T-helper 2 cell (primary cell): Measurements from ENCODE around the gene TRAFD1.

Experiments
- DNase-seq, 5 experiments: peaks; one replicate each; pipeline versions ENCODE4 v3.0.0 to v3.0.0-alpha.2; 2012 to 2022

The TRAFD1 gene

GRCh38 chr12:112159146-112159541, 33.8 kb downstream of the TRAFD1 start:
- DNase-seq, result no peak

DNA sequence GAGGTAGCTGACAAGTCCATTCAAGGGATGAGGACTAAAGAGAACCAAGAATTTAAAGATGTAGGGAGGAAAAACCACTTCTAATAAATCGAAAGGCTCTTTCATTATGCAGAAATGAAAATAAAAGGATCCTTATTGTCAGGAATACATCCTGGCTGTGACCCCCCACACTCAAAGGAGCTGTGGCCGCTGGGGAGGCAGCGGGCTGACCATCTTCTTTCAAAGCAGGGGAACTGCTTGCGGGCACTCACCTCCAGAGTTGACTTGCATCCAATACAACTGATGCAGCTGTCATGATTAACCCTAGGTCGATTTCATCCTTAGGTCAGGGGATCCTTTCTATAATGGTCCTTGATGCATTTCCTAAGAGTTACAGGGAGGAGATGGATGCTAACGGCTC, 35.3 kb downstream of the TRAFD1 start:
- no peak for DNase-seq

- no peak for DNase-seq
These were observed 36.4 kb downstream of the TRAFD1 start for GRCh38 chr12:112161711-112162110.

GRCh38 chr12:112162241-112162790, 37.0 kb downstream of the TRAFD1 start:
- DNase-seq, result no peak

- no peak for DNase-seq
These were observed 37.7 kb downstream of the TRAFD1 start for GRCh38 chr12:112163056-112163455.

DNA sequence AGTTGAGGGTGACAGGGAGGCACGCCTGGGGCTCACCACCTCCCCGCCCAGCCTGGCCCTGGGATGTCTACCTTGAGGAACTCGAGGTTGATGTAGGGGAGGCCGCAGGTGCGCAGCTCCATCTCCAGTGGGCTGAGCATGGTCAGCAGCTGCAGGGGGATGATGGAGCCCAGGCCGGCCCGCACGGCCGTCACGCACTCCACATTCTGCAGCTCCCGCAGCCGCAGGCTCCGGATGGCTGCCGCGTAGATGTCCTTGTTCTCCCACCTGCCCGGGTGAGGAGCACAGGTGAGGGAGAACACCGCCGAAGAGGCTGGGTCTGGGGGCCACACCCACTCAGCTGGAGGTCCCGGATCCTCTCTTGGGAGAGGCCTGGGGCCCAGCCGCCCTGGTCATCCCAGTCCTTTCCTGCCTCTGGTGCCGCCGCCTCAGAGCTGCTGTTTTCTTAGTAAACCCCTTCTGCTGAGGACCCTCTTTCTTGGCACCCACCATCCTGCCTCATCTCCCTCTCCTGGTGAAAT, 38.2 kb downstream of the TRAFD1 start:
- DNase-seq, result no peak

DNA sequence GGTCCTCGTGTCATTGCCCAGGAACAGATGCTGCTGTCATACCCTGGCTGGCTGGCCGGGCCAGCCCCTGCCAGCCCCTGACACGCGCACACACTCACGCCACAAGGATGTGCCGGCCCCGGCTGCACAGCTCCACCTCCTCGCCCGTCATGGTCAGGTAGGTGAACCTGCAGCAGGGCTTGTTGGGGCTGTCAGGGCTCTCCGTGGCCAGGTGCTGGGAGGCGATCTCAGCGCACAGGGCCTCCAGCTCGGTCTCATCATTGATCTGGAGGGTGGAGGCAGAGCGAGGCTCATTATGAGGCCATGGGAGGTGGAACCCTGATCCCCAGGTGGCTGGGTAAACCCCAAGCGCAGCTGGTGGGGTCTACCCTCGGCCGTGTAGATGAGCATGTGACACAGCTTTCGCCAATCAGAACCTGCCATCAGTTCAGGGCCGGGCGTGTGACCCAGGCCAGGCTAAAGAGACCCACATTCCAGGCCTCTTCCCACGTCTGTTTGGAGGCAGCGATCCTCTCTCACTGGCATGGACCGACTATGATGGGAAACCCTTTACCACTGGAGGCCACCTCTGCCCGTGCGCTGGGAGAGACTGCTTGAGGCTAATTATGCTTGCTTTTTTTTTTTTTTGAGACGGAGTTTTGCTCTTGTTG, 38.8 kb downstream of the TRAFD1 start:
- no peak for DNase-seq

GRCh38 chr12:112165624-112166023, 40.3 kb downstream of the TRAFD1 start:
- DNase-seq, result no peak

GRCh38 chr12:112166051-112167015, 41.0 kb downstream of the TRAFD1 start:
- no peak for DNase-seq

DNA sequence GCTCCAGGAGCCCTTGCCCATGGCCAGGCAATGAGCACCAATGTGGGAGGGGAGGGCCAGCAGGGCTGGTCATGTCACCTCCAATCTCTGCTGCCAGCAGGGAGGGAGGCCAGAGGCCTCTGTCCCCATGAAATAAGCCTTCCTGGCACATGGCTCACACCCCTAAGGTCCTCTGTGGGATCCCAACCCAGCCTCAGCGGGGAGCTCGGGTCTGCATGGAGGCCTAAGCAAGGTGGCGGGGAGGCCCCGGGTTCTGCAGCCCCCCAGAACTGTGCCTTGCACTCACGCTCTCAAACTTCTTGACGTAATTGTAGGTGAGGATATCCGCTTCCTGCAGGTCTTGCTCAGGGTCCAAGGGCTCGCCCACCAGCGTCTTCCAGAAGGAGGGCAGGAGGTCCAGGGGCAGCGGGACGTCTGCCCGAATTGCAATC, 41.7 kb downstream of the TRAFD1 start:
- DNase-seq, result no peak

GRCh38 chr12:112167718-112168525, 42.6 kb downstream of the TRAFD1 start:
- no peak for DNase-seq

DNA sequence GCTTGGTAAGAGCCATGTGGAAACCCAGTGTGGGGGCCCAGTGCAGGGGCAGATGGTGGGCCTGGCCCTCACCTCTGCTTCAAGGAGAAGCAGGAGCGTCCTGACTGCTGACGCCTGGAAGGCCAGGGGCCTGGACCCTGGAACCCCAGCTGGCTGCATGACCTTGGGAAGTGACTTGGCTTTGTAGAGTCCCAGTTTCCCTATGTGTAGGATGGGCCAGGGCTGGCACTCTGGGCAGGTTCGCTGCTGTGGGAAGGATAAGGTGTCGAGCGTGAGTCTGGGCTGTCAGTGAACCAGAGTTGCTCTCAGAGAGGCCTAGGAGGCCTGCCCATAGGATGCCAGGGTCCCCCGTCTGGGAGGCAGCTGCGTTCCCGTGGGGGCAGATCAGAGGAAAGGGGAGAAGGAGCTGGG, 43.2 kb downstream of the TRAFD1 start:
- no peak for DNase-seq

GRCh38 chr12:112169161-112169872, 44.0 kb downstream of the TRAFD1 start:
- no peak for DNase-seq

DNA sequence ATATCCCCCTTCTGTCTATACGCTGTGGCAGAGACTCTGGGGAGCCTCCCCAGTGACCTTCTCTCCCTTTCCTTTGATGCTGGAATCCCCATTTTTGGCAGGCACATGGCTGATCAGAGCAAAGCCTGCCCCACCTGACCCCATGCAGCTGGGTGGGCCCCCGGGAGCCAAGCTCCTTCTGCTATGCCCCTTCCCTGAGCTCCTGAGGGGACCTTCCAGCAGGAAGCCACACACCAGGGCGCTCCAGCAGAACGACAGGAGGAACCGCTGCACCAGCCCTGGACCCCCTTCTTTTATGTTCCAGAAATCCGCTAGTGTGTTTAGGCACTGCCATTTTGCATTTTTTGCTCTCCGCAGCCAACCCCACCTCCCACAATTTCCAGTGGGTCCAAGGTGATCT, 44.6 kb downstream of the TRAFD1 start:
- no peak for DNase-seq

DNA sequence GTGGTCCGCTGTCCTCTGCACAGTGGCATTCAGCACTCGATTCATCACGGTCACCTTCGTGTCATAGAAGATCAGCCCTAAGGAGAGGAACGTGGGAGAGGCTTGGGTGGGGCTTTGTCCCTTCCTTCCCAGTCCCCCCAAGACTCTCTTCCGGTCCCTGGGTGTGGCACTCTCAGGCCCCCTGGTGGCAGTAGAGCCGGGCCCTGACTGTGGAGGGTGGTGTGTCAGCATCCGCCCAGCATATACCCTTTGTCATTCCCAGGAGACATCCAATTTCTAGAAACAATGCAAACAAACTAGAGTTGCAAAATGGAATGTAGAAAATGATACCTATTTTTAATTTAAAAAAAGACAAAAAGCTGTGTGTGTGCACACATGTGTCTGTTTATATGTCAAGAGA, 45.0 kb downstream of the TRAFD1 start:
- DNase-seq, result peak in 1 of 5 experiments; percentile 11

DNA sequence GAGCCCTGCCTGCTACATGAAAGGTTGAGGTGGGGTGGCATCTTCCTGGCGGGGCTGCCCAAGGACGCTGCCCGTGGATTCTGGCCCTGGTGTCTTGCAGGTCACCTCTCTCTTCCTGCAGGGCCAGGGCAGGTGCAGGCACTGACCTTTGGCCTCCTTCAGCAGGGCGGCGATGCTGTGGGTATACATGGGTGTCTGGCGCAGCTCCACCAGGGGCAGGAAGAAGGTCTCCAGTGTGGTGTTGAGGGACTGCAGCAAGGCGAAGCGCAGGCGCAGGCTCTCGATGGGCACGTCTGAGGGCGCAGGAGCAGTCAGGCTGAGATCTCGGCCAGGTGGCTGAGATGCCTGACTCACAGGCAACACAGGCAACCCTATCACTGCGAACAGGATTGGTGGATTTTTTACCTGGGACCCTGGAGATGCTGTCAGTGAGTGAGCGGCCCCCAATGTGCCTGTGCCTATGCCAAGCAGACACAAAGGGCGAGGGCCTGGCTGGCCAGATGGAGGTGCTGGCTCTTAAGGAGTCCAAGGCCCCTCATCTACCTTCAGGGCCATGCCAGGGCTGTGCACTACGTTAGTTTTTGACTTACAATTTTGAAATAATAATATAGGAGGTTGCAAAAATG, 45.7 kb downstream of the TRAFD1 start:
- no peak for DNase-seq

- DNase-seq, result no peak
These were observed 47.4 kb downstream of the TRAFD1 start for GRCh38 chr12:112172556-112173324.

DNA sequence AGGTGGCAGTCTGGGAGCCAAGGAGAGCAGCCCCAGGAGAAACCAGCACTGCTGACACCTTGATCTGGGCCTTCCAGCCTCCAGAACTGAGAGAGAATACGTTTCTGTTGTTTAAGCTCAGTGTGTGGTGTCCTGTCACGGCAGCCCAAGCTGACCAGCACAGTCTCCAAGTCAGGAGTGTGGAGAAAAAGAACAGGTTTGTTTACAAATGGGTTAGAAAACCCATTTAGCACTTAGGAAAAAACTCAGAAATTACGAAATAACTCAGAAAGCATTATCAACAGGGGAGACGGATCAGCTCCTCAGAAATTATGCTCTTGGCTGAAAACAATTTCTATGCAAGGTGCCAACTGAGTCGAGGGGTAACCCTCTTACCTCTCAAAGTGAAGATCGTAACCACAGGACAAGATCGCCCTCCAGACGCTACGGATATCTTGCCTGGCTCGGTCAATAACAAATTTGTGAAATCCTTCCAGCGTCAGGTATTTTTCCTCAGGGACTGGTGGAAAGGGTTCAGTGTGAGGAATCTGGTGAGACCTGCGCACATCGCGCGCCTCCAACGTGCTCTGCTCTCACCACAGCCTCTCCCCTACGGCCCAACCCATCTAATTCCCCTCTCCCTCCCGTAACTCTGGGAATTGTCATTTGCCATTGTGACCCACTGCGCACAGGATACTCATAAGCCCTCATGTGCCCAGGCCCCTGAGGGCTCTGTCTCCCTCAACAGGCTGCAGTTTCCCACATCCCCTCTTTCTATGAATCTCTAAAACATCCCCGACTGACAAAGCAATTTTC, 50.2 kb downstream of the TRAFD1 start:
- no peak for DNase-seq

DNA sequence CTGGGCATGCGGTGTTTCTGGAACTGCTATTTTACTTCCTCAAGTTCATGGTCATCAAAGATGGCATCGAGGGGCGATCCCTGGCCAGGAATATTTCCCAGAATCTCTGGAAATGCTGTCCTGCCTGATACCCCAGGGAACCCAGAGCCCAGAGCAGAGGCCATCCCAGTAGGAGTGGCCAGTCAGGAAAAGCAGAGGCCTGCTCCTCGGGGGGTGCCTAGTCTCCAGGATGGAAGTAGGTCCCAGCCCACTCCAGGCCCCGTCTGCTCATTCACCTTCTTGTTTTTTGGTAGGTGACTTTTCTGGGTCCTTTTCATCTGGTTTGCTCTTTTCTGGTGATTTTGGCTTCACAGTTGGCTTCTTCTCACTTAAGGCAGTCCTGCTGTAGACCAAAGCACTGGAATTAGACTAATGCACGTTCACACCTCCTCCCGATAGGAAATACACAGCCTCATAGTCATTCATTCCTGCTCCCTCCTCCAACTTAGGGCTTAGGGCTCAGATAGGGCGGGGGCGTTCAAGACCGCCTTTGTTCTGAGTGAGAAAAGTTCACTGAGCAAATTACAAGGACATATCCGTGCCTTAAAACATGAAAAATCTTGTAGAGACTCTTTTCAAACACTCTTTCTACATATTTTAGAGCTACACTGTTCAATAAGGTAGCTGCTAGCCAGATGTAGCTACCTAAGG, 51.1 kb downstream of the TRAFD1 start:
- DNase-seq, result no peak
